Loucy (cell line): ENCODE results near the gene MAFB.

ENCODE experiments used
- EZH2phosphoT487 ChIP-seq: fragments of 200-600 bp; IDR thresholded peaks from 2 replicates; pipeline ENCODE4 v1.6.1; 2018; ENCODE audit warnings: antibody characterized with exemption, mild to moderate bottlenecking, moderate library complexity, borderline replicate concordance
- TF ChIP-seq, protein P1 (sequence below): fragments of 200-600 bp; sonication (generic); conservative IDR thresholded peaks from 2 replicates; pipeline ENCODE4 v1.5.1; 2014; ENCODE audit warnings: mild to moderate bottlenecking, antibody characterized with exemption, low read length

DNA sequence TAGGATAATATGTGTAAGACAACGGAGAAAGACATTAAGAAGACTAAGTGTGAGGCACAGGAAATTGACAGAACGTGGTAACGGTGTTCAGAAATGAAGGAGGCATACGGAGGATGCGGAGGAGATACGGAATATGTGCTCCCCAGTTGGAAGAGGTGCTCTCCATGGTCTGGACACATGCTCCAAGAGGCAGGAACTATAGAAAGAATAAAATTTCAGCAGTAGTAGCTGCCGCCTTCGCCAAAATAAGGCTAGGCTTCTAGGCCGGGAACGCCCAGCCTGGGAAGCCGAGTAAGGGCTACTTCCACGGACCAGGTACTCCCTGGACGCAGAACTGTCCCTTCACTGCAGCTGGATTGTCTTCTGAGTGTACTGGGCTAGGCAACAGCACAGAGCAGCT, 7.4 kb downstream of the MAFB start:
- TF ChIP-seq, protein P1, sequence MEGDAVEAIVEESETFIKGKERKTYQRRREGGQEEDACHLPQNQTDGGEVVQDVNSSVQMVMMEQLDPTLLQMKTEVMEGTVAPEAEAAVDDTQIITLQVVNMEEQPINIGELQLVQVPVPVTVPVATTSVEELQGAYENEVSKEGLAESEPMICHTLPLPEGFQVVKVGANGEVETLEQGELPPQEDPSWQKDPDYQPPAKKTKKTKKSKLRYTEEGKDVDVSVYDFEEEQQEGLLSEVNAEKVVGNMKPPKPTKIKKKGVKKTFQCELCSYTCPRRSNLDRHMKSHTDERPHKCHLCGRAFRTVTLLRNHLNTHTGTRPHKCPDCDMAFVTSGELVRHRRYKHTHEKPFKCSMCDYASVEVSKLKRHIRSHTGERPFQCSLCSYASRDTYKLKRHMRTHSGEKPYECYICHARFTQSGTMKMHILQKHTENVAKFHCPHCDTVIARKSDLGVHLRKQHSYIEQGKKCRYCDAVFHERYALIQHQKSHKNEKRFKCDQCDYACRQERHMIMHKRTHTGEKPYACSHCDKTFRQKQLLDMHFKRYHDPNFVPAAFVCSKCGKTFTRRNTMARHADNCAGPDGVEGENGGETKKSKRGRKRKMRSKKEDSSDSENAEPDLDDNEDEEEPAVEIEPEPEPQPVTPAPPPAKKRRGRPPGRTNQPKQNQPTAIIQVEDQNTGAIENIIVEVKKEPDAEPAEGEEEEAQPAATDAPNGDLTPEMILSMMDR, result no peak
- no peak for TF ChIP-seq EZH2phosphoT487
